ENCODE data around the gene SPESP1. TPM values are rescaled to one million over a fixed set of nuclear protein-coding genes. Genes with fewer than 3 reads are reported as not detected.

Gene SPESP1
- total and polyA plus RNA-seq, 2 donors (not counting 3 experiments of a cell fraction or from before 2014, with no cell fraction given): 1.5 to 2.0 TPM

- Histone ChIP-seq H4K20me1 (replicated peaks; ENCODE audit: control insufficient read depth, extremely low read depth, insufficient read depth, low read length) (no peaks in the 10 kb centered on the region), H3K36me3 (ENCODE audit: control insufficient read depth in 2 of 2, extremely low read depth in 1 of 2, insufficient read depth in 2 of 2, low read length in 2 of 2) (no peaks in the 10 kb centered on the region), H3K27me3 (ENCODE audit: control insufficient read depth in 2 of 2, insufficient read depth in 2 of 2, low read length in 2 of 2) (peaks cover 0 to 7% of the 10 kb centered on the region in 2 experiments), H3K4me3 (replicated peaks in 1 of 3; ENCODE audit: insufficient read depth in 1 of 3, low read depth in 1 of 3, low read length in 3 of 3) (no peak overlapping the region), H3K9ac (replicated peaks; ENCODE audit: extremely low read depth, insufficient read depth, low read length) (no peak overlapping the region), H3K4me1 (ENCODE audit: control insufficient read depth, extremely low read depth, insufficient read depth, low read length) (no peaks in the 10 kb centered on the region), H2AFZ (ENCODE audit: low read depth, low read length) (no peak overlapping the region), H3K9me1 (replicated peaks; ENCODE audit: control insufficient read depth, extremely low read depth, insufficient read depth, low read length) (no peaks in the 10 kb centered on the region), H3K4me2 (ENCODE audit: insufficient read depth, low read length) (no peak overlapping the region), H3K79me2 (ENCODE audit: control insufficient read depth, insufficient read depth, low read length) (no peaks in the 10 kb centered on the region), H3K9me3 (replicated peaks; ENCODE audit: control insufficient read depth, insufficient read depth, low read length) (no peaks in the 10 kb centered on the region), H3K27ac (ENCODE audit: insufficient read depth, low read depth, low read length) (no peak overlapping the region)
- DNase-seq (ENCODE audit: low read depth, low spot score): no peak
- BruUV-seq (replicated peaks): no TSS peak
- no peak for TF ChIP-seq MYC (IDR thresholded peaks at IDR 0.05; ENCODE audit: low read depth, low read length)
- TF ChIP-seq POLR2AphosphoS5 (IDR thresholded peaks at IDR 0.05; ENCODE audit: insufficient read depth, low read depth, low read length): no peak
- no peak for TF ChIP-seq JUN (IDR thresholded peaks at IDR 0.05; ENCODE audit: borderline replicate concordance, insufficient read depth, insufficient read length, low read depth)
- intact Hi-C loops (cut with micrococcal nuclease) (no loop called here), dilution Hi-C loops (cut with MboI; ENCODE audit: extremely low pct_ligation_motif_present, low sequenced_read_pairs) (no loop called here)
- ChIA-PET POLR2A (no interaction called here), CTCF (no interaction called here)
- FAIRE-seq: no peak
Observed at GRCh38 chr15:68990992-68991500, 60.7 kb downstream of the SPESP1 start.

GRCh38 chr15:68991723-68992122 is 61.4 kb downstream of the SPESP1 start:
- no peak for DNase-seq (ENCODE audit: low read depth, low spot score)
- Histone ChIP-seq H3K27ac (ENCODE audit: insufficient read depth, low read depth, low read length) (no peak overlapping the region), H3K9ac (replicated peaks; ENCODE audit: extremely low read depth, insufficient read depth, low read length) (no peak overlapping the region), H2AFZ (ENCODE audit: low read depth, low read length) (no peak overlapping the region), H4K20me1 (replicated peaks; ENCODE audit: control insufficient read depth, extremely low read depth, insufficient read depth, low read length) (no peaks in the 10 kb centered on the region), H3K36me3 (ENCODE audit: control insufficient read depth in 2 of 2, extremely low read depth in 1 of 2, insufficient read depth in 2 of 2, low read length in 2 of 2) (no peaks in the 10 kb centered on the region), H3K4me2 (ENCODE audit: insufficient read depth, low read length) (no peak overlapping the region), H3K27me3 (ENCODE audit: control insufficient read depth in 2 of 2, insufficient read depth in 2 of 2, low read length in 2 of 2) (peaks cover 0 to 7% of the 10 kb centered on the region in 2 experiments), H3K4me1 (ENCODE audit: control insufficient read depth, extremely low read depth, insufficient read depth, low read length) (no peaks in the 10 kb centered on the region), H3K79me2 (ENCODE audit: control insufficient read depth, insufficient read depth, low read length) (no peaks in the 10 kb centered on the region), H3K9me3 (replicated peaks; ENCODE audit: control insufficient read depth, insufficient read depth, low read length) (no peaks in the 10 kb centered on the region), H3K4me3 (replicated peaks in 1 of 3; ENCODE audit: insufficient read depth in 1 of 3, low read depth in 1 of 3, low read length in 3 of 3) (no peak overlapping the region), H3K9me1 (replicated peaks; ENCODE audit: control insufficient read depth, extremely low read depth, insufficient read depth, low read length) (no peaks in the 10 kb centered on the region)
- no TSS peak for BruUV-seq (replicated peaks)
- intact Hi-C loops (cut with micrococcal nuclease) (no loop called here), dilution Hi-C loops (cut with MboI; ENCODE audit: extremely low pct_ligation_motif_present, low sequenced_read_pairs) (no loop called here)
- no peak for FAIRE-seq
- ChIA-PET CTCF (no interaction called here), POLR2A (no interaction called here)
- TF ChIP-seq FOS (IDR thresholded peaks at IDR 0.05; ENCODE audit: borderline replicate concordance, insufficient read depth, low read length) (no peak), GATA2 (IDR thresholded peaks at IDR 0.05; ENCODE audit: insufficient read depth, insufficient read length, low read depth, low read length) (no peak), MYC (IDR thresholded peaks at IDR 0.05; ENCODE audit: low read depth, low read length) (no peak), POLR2A (IDR thresholded peaks at IDR 0.05; ENCODE audit: low read depth, low read length) (no peak), POLR2AphosphoS5 (IDR thresholded peaks at IDR 0.05; ENCODE audit: insufficient read depth, low read depth, low read length) (no peak), MAX (IDR thresholded peaks at IDR 0.05; ENCODE audit: insufficient read depth, insufficient read length) (no peak), EZH2 (IDR thresholded peaks at IDR 0.05; ENCODE audit: borderline replicate concordance, low read depth, low read length, severe bottlenecking) (no peak), JUN (IDR thresholded peaks at IDR 0.05; ENCODE audit: borderline replicate concordance, insufficient read depth, insufficient read length, low read depth) (no peak), CTCF (IDR thresholded peaks at IDR 0.05; ENCODE audit: extremely low read depth in 1 of 2, insufficient read depth in 1 of 2, low read depth in 1 of 2, low read length in 2 of 2) (no peak)
